Retinal pigment epithelial cell (primary cell): Measurements from ENCODE around the gene NIBAN1.

Experiments used
- DNase-seq: peaks from one replicate; pipeline ENCODE4 v3.0.0-alpha.2; 2010; ENCODE audit warnings: low read depth
- H3K4me3 ChIP-seq: 2 replicates; pipeline ENCODE4 v1.5.1; 2011; ENCODE audit warnings: mild to moderate bottlenecking, low read length, control low read depth, moderate library complexity
- CTCF ChIP-seq: conservative IDR thresholded peaks from 2 replicates; pipeline ENCODE4 v1.5.1; 2011; ENCODE audit warnings: low read depth, low read length, control low read depth, inconsistent platforms

NIBAN1 gene

GRCh38 chr1:184952428-184952827 is 21.9 kb downstream of the NIBAN1 start:
- no peak for TF ChIP-seq CTCF
- H3K4me3 ChIP-seq: no peak overlapping the region
- no peak for DNase-seq

DNA sequence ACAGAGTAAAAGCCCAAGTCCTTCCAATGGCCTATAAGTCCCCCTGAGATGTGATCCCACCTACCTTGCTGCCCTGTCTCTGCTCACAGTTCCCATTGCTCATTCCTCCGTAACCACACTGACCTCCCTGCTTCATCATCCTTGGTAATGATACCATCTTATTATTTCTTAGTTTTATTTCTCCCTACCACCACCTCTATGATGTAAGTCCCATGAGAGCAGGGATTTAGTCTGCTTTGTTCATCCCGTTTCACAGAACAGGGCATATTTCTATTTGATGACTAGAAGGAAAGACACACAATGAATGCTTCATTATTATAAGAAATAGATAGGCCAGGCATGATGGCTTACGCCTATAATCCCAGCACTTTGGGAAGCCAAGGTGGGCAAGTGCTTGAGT is 22.5 kb downstream of the NIBAN1 start:
- no peak for DNase-seq
- no peak for TF ChIP-seq CTCF
- no peak overlapping the region for H3K4me3 ChIP-seq

DNA sequence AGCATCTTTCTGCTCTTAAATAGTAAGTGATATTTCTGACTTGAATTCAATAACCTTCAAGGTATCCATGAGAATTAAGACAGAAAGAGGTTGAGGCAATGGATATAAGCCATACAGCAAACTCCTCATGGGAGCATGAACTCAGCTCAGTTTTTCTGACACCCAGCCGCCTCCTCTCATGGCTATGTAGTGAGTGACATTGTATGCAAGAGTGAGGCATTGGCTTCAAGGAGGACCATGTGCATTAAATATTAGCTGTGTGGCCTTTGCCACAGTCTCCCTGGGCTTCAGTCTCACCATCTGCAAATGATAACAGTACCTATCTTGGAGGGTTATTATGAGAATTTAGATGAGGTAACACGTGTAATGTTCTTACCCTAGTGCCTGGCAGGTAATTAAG is 23.4 kb downstream of the NIBAN1 start:
- no peak overlapping the region for H3K4me3 ChIP-seq
- TF ChIP-seq CTCF: no peak
- no peak for DNase-seq

GRCh38 chr1:184950227-184950626 is 24.1 kb downstream of the NIBAN1 start:
- TF ChIP-seq CTCF: no peak

DNA sequence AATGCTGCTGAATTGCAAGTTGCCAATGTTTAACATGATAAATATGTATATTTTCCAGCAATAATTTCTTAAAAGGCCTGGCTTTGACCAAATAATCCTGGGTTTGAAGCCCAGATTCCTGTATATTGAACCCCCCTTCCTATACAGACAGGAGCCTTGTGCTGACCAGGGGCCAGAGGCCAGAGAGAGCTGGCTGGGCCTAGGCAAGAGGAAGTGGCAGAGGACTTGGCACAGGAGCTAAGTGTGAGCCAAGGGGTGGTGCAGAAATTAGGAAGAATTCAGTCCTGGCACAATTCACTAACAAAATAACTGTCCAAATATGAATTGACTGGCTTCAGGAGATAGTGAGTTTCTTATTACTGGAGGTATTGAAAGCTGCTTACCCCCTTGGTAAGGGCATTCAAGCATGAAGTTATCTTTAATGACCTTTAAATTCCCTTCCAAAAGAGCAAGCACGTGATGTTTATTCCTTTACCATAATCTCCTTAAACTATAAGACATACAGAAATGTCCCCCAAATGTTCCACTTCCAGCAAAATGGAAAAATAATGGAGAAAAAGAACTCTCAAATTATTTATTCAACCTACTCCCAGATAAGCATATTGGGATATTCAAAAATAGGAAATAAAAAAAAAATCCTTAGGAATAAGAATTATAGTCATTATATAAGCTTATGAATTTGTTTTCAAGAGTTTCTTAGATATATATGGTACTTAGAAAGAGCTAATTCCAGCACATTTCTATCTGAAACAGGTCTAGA is 26.6 kb downstream of the NIBAN1 start:
- TF ChIP-seq CTCF: no peak
- DNase-seq: no peak
- no peak overlapping the region for H3K4me3 ChIP-seq

More at GRCh38 chr1:184950227-184950626, 24.1 kb downstream of the NIBAN1 start:
- no peak overlapping the region for H3K4me3 ChIP-seq
- no peak for DNase-seq

DNA sequence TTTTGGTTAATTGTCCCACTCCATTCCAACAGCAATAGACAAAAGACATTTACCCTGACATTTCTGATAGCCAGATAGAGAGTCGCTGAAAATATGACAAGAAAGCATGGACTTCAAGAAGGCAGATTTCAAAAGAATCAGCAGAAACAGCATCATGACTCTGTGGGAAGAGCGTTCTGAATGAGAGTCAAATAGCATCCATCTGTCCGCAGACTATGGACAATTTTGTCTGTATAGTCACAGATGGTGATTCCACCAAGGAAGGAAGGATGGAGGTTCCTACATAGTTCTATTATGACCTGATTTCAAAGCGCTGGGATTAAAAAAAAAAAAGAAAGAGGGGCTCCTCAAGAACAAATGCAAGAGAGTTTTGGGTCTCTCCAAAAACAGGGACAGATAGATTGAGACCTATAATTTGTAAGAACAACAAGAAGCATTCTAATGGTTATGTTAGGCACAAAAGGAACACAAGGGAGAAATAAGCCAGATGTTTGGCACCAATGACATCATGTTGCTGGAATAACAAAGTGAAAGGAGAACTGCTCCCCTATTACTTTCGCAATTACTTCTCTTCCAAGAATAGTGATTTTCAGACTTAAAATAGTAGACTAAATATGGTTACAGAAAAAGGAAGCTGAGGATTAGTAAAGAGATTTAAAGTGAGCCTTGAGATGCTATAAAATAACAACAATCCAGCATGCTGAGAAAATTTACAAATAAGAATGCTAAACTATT is 28.5 kb downstream of the NIBAN1 start:
- no peak overlapping the region for H3K4me3 ChIP-seq
- no peak for DNase-seq
- no peak for TF ChIP-seq CTCF

DNA sequence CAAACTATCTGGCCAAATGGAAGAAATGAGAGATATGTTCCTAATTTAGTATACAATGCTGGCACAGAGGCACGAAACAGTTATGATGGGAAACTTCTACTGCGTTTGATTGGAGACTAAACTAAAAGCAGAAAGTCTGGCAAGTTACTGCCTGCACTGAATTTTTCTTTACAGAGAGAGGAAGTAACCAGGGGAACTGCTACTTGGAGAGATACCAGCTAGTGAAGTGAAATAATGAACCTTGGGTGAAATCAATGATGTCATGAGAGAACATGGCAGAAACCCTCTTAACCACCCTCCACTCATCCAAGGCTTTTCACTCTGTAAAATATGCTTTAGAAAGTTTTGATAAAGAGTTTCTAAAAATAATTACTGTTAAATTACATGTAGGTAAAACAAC is 29.3 kb downstream of the NIBAN1 start:
- no peak overlapping the region for H3K4me3 ChIP-seq
- TF ChIP-seq CTCF: no peak
- no peak for DNase-seq
